Parietal lobe (tissue), 1 donor: ENCODE results near the gene NRSN2. TPM values are rescaled to one million over a fixed set of nuclear protein-coding genes. Genes with fewer than 3 reads are reported as not detected.

Experiments used
- total RNA-seq: library from RNA; depleted of rRNA; stranded (reverse); fragments of >200 nt; gene quantifications from one replicate; pipeline ENCODE4 v1.2.3, GENCODE V29; 2014

Gene NRSN2, protein sequence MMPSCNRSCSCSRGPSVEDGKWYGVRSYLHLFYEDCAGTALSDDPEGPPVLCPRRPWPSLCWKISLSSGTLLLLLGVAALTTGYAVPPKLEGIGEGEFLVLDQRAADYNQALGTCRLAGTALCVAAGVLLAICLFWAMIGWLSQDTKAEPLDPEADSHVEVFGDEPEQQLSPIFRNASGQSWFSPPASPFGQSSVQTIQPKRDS
- 44.4 TPM for total RNA-seq

DNA sequence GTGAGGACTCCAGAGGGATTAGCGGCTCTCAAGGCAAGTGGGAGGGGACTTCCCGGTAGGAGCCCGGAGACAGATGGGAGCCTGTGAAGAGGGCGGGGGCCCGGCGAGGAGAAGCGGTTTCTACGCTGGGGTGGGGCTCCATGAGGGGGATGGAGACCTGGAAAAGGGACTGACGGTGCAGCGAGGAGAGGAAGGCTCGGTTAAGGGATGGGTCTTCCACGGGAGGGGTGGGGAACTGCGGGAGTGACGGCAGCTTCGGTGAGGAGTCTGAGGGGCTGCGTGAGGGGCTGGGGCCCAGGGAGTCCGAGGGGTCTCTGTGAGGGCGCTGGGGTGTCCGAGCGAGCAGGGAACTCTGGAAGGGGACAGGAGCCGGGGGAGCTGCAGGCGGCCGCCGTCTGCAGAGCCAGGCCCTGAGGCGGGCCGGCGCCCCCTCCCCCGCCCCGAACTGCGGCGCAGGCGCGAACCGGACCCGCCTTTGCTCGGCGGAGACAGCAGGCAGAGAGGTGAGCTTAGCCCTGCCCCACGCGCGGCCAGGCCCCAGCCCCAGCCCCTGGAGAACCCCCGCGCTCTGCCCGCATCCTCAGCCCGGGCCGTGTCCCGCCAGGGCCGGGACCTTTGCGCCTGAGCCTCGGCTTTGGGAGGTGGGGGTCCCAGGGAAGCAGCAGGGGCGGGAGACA is at the start of gene NRSN2:
Gene NRSN2, plus strand, starts transcription at position 472 of the 677 bp plus-strand sequence. CDS start 2,533 bp downstream, outside the sequence.

DNA sequence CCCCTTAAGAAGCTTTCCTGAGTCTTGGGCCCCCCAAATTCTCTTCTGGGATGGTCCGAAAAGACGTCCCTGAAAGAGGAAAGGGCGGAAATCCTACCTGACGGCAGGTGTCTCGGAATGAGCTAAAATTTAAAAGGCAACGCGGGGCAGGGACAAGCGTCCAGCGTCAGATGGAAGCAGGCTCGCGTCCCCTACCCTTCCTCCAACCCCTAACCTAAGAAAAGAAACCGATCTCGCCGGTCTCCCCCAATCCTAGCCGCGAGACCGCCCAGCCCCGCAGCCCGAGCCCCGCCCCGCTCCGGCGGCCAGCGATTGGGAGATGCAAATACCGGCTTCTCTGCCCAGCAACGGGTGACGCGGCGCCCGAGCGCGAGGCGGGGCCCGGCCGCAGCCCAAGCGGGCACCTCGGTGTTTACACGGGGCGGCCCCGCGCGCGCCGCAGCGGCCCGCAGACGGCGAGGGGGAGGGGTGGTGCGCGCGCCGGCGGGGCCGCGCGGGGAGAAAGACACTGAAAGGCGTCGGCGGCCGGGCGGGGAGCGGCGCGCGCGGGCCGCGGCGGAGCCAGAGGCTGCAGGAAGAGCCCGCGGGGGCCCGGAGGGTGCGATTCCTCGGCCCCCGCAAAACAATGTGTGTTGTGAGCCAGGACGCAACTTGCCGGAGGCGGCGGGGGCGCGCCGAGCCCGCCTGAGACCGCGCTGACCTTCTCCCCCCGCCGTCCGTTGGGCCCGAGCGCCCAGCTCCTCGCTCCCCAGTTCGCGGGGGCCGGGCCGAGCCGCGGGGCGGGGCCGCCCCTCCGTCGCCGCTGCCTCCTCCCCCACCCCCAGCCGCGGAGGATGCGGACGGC is 21.6 kb upstream of the NRSN2 start, which contains the start of gene SOX12:
Gene SOX12, plus strand, starts transcription at position 508 of the 844 bp plus-strand sequence. CDS start 373 bp downstream, outside the sequence.

Other genes with a start within 250 kb of the NRSN2 start
- not detected for gene DEFB126, start 204.5 kb upstream of the NRSN2 start, total RNA-seq
- not detected for gene DEFB127, start 189.7 kb upstream of the NRSN2 start, total RNA-seq
- gene DEFB128, start 157.4 kb upstream of the NRSN2 start, total RNA-seq: not detected
- gene DEFB129, start 119.9 kb upstream of the NRSN2 start, total RNA-seq: not detected
- not detected for gene DEFB132, start 89.4 kb upstream of the NRSN2 start, total RNA-seq
- 7.5 TPM for gene C20orf96, start 56.4 kb upstream of the NRSN2 start, total RNA-seq
- gene ZCCHC3, start 49.5 kb upstream of the NRSN2 start, total RNA-seq: 15.7 TPM
- gene SOX12, start 21.6 kb upstream of the NRSN2 start, total RNA-seq: 18.2 TPM
- gene TRIB3, start 33.6 kb downstream of the NRSN2 start, total RNA-seq: 10.6 TPM
- gene RBCK1, start 61.2 kb downstream of the NRSN2 start, total RNA-seq: 37.2 TPM
- 22.2 TPM for gene TBC1D20, start 115.4 kb downstream of the NRSN2 start, total RNA-seq
- 244 TPM for gene CSNK2A1, start 196.7 kb downstream of the NRSN2 start, total RNA-seq